ENCODE data around the gene EIF4G3.
"Not testable (repeated sequence)": the region's sequence is repeated elsewhere in the genome, so short reads cannot be mapped to it uniquely, and the experiment has no call there.

EIF4G3 gene

GRCh38 chr1:21153388-21153787 lies 23.3 kb downstream of the EIF4G3 start:
- no peak for DNase-seq (ENCODE audit: low spot score)

DNA sequence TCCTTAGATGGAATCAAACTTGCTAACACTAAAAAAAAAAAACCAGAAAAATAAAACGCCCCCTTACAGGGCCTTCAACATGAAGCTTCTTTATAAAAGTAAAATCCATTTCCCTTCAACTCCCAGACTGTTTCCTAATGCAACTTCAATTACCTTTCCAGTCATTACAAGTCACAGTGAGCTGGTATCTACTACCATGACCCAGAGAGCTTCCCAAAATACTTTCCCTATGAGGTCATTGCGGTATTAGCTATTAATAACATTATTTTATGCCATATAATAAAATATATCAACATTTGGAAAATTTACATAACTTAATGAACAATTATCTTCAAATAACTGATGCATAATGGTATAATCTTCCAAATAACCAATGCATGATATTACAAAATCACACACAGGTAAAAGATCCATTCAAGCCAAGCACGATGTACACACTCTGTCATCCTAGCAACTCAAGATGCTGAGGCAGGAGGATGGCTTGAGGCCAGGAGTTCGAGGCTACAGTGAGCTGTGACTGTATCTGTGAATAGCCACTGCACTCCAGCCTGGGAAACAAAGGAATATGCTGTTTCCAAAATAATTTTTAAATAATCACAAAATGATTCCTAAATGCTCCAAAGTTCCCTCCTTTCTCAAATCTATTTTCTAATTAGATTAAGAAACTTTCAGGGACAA lies 24.1 kb downstream of the EIF4G3 start:
- no peak for DNase-seq (ENCODE audit: low spot score)

DNA sequence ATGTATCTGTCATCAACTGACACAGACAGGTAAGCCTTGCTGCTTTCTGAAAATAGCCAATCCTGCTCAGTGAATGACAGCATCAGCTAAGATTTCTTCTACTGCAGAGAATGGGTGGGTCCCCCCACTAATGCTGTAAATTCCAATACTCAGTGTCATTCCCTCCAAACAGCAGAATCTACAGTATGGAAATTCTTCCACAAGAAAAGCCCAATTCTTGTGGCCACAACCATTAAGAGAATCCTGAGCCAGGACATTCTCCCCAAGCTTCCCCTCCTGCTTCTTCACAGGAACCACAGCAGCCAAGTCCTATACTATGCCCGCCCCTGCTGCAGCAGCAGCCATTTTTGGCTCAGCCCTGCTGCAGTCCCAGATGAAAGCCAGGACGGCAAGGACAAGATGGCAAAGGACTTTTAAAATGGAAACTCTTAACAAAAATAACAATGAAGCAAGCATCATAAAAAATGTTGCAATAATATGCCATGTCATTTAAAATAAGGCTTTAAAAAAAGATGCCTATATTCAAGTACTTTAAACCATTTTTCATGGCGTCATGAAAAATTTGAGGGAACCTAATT lies 26.8 kb downstream of the EIF4G3 start:
- DNase-seq (ENCODE audit: low spot score): peak; percentile 71

DNA sequence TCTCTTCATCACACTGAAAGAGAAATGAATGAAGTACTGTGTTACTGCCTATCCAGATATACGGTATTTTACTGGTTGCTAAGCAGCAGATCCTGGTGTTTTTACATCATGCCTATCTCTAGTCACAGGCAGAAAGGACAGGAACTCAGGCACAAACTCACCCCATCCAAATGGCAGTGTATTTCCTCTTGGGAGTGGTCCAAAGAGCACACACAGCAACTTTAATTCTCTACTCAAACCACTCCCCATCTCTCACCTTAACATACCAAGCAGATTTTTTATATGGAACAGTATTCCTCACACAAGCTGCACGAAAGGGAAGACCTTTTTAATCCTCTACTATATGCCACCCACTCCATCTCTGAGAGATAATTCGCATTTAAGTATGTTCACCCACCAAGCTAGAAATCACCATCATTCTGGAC lies 27.3 kb downstream of the EIF4G3 start:
- DNase-seq (ENCODE audit: low spot score): no peak

DNA sequence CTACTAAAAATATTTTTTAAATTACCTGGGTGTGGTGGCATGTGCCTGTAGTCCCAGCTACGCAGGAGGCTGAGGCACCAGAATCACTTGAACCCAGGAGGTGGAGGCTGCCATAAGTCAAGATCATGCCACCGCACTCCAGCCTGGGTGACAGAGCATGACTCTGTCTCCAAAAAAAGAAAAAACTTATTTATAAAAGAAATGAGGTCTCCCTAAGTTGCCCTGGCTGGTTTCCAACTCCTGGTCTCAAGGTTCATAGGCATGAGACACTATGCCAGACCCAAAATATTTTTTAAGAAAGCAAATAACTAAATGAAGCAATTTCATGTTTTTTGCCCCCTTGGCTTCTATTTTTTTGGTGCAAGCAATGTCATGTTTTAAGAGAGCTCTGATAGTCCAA lies 32.9 kb downstream of the EIF4G3 start:
- no peak for DNase-seq (ENCODE audit: low spot score)

DNA sequence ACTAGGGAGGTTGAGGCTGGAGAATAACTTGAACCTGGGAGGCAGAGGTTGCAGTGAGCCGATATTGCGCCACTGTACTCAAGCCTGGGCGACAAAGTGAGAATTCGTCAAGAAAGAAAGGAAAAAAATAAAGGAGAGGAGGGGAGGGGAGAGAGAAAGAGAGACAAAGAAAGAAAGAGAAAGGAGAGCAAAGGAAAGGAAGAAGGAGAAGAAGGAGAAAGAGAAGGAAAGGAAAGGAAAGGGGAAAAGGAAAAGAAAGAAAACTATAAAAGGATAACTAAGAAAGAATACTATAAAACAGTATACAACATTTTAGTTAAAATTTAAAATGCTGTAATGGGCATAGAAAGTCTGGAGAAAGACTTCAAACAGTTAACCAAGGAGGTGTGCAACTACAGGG lies 33.6 kb downstream of the EIF4G3 start:
- no peak for DNase-seq (ENCODE audit: low spot score)

DNA sequence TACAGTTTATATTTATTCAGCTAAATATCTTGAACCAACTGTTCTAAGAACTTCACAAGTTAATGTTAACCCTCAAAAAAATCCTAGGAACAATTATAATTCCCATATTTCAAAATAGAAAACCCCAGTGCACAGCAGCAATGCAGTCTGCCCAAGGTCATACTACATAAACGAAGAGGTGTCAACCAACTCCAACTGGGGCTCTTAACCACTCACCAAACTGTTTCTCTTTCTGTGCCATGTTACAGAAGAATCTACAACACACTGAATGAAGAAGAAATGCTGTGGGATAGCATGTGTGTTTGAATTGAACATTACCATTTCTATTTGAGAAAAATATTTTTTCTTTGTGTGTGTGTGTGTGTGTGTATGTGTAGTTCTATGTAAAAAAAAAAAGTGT lies 35.7 kb downstream of the EIF4G3 start:
- no peak for DNase-seq (ENCODE audit: low spot score)

DNA sequence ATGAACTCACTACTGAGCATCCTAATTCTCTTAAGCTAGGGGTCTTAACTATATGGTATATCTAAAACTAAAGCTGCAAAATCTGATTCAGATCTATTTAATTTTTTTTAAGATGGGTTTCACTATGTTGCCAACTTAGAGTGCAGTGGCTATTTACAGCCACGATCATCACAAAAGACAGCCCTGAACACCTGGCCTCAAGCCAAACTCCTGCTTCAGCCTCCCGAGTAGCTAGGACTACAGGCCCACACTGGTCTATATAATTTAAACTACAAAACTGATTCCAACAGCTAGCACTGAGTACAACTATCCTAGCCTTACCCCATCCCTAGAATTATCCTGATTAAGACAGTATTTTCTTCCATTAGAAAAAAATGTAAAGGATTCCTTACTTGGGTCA lies 37.1 kb downstream of the EIF4G3 start:
- DNase-seq (ENCODE audit: low spot score): no peak

DNA sequence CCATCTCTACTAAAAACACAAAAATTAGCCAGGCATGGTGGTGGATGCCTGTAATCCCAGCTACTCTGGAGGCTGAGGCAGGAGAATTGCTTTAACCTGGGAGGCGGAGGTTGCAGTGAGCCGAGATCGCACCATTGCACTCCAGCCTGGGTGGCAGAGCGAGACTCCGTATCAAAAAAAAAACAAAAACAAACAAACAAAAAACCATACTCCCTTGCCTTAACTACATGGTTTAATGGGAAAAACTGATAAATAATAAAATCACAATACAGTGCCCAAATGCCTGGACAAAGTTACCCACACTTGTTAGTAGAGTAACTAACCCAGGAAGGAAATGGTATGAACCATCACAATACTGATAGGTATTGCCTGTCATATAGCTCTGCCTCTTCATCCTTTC lies 40.4 kb downstream of the EIF4G3 start:
- DNase-seq (ENCODE audit: low spot score): not testable (repeated sequence)

DNA sequence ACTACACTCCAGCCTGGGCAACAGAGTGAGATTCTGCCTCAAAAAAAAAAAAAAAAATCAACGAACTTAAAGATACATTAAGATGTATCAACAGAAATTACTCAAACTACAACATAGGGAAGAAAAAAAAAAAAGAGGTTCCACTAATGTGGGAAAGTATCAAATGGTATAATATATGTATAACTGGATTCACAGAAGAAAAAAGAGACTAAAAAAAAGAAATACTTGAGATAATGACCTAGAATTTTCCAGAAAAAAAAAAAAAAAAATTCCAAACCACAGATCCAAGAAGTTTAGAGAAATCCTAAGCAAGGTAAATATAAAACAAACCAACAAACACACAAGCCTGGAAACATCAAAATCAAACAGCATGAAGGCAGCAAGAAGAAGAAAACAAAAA lies 45.5 kb downstream of the EIF4G3 start:
- DNase-seq (ENCODE audit: low spot score): no peak

DNA sequence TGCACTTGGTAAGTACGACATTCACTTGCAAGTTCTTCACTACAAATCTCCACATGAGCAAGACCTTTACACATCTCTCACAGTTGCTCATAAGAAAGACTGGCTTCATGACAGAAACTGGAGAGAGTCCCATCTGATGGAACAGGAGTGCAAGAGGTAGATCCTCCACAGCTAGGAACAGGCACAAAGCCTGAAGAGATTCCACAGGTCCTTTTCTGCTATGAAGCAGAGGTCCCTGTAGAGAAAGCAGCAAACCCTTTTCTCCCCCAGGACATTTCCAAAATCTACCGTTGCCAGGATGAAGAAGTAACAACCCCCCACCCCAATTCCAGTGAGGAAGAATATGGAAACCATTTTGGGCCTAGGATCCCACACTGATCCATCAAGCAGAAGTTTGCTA lies 47.3 kb downstream of the EIF4G3 start:
- no peak for DNase-seq (ENCODE audit: low spot score)

- no peak for DNase-seq (ENCODE audit: low spot score)
Observed at GRCh38 chr1:21126324-21126723, 50.4 kb downstream of the EIF4G3 start.

DNA sequence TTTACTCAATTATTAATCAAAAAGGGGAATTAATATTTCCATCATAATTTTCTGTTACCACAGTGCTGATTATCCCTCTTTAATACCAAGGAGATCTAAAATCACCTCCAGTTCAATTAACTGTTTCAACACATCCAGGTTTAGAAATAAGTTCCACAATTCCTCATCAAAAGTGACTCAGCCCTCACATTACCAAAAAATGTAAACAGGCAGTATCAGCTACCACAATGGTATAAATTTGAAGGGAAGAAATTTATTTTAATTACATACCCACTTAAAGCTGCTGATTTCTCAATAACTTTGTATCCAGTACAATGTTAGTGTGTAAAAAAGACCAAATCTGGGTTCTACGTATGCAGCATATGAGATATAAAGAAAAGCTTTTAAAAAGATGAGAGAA lies 51.9 kb downstream of the EIF4G3 start:
- DNase-seq (ENCODE audit: low spot score): no peak

DNA sequence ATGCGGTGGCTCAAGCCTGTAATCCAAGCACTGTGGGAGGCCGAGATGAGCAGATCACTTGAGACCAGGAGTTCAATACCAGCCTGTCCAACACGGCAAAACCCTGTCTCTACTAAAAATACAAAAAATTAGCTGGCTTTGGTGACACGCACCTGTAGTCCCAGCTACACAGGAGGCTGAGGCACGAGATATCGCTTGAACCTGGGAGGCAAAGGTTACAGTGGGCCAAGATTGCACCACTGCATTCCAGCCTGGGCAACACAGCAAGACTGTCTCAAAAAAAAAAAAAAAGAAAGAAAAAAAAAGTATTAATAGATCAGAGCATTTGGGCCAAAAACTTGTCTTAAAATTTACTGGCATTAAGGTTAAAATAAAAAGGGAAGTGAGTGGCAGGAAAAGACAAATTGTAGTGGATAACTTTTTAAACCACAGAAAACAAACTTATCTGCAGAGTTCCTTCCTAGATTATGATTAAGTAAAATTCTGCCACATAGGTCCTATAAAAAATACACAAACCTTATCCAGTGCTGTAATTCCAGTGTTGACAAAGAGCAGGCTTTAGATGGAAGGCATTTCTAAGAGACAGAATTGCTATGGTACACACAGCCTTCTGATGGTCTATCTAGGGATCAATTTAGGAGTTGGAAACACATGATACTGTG lies 53.3 kb downstream of the EIF4G3 start:
- DNase-seq (ENCODE audit: low spot score): no peak

GRCh38 chr1:21121764-21122471 lies 54.8 kb downstream of the EIF4G3 start:
- no peak for DNase-seq (ENCODE audit: low spot score)

GRCh38 chr1:21118167-21118566 lies 58.5 kb downstream of the EIF4G3 start:
- no peak for DNase-seq (ENCODE audit: low spot score)

GRCh38 chr1:21117597-21118001 lies 59.1 kb downstream of the EIF4G3 start:
- no peak for DNase-seq (ENCODE audit: low spot score)

GRCh38 chr1:21117159-21117558 lies 59.5 kb downstream of the EIF4G3 start:
- no peak for DNase-seq (ENCODE audit: low spot score)

DNA sequence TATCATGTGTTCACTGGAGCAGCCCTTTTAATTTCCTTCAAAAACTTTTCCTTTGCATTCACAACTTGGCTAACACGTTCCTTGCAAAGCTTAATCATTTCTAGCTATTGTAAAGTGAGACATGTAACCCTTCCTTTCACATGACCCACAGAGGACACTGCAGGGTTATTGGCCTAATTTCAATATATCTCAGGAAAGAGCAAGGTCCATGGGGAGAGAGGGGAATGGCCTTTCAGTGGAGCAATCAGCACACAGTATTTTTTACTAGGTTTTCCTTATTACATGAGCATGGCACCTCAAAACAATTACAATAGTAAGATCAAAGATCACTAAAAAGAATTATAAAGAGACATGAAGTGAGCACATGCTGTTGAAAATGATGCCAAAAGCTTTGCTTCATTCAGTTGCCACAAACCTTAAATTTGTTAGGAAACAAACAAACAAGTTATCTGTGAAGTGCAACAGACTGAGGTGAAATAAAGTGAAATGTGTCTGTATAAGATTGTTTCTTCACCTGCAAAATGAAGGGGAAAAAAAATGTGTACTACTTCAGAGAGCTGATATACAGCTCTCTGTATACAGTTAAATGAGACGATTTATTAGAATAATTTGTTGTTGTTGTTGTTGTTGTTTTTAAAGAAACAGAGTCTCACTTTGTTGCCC lies 61.5 kb downstream of the EIF4G3 start:
- no peak for DNase-seq (ENCODE audit: low spot score)

- no peak for DNase-seq (ENCODE audit: low spot score)
Observed at GRCh38 chr1:21114431-21114830, 62.3 kb downstream of the EIF4G3 start.

DNA sequence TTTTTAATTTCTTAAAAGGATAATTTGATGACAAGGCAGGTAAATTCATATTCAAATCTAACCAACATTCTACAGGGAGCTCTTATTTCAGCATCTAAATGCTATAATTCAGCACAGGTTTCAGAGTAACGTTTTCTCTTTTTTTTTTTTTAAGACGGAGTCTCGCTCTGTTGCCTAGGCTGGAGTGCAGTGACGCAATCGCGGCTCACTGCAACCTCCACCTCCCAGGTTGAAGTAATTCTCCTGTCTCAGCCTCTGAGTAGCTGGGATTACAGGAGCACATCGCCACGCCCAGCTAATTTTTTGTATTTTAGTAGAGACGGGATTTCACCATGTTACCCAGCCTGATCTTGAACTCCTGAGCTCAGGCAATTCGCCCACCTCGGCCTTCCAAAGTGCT lies 66.5 kb downstream of the EIF4G3 start:
- DNase-seq (ENCODE audit: low spot score): no peak

- no peak for DNase-seq (ENCODE audit: low spot score)
Observed at GRCh38 chr1:21106709-21107108, 70.0 kb downstream of the EIF4G3 start.

Data from left forelimb (tissue), 1 donor.